Measurements from ENCODE around the gene GHR.

Gene GHR

DNA sequence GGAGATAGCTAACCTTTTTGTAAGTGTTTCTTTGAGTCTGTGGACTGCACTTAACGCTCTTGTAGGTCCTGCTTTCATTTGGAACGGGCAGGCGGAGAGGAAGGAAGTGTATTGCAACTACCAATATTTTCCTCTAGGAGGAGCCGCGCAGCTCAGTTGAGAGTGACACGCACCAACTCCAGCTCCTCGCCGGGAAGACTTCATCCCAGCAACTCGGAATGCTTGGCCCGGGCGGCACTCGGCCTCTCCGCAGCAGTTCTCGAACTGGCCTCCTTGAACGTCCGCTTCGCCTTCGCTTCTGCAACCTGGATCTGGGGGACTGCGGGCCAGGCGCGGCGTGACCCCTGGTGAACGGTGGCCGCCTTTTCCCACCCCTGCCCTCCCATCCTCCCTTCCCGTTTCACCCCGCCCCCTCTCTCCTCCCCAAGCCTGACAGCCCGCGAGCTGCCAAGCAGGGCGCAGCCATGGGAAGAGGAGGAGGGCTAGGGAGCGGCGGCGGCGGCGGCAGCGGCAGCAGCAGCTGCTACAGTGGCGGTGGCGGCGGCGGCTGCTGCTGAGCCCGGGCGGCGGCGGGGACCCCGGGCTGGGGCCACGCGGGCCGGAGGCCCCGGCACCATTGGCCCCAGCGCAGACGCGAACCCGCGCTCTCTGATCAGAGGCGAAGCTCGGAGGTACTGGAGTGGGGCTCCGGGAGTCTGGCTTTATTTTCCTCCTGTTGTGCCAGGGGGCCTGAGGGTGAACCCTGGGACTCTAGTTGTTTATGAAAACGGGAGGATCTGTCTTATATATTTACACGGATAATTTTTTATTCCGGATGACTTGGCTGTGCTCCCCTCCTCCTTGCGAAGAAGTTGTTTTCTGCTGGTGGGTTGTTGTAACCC, at the start of gene GHR:
Gene GHR (plus strand): TSS at position 155 of the 881 bp plus-strand sequence. CDS start 142,436 bp downstream, outside the sequence.
- peak; percentile 70 to 71 for DNase-seq

DNA sequence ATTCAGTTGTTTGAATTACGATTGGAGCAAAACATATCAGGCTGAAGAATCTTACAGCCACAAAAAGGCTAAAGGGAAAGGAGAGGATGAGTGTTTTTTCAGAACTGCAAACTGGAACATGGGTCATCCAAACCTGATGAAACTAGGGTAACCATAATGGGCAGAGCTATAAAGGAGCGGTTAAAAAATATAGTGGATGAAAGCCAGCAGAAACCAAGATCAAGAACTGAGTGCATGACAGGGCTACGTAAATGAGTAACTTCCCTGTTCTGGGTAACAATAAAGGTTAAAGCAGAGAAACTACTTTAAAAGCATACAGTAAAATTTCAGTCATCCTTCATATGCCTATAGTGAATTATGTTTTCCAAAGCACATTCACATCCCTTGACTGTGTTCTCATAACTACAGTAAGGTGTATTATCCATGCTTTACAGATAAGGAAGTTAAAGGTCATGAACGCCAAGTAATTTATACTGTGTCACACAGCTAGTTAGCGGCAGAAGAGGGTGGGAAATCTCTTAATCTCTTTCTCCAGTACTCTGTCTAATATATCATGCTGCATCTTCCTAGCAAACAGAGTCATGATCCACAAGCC, 48.5 kb upstream of the GHR start:
- no peak for DNase-seq

DNA sequence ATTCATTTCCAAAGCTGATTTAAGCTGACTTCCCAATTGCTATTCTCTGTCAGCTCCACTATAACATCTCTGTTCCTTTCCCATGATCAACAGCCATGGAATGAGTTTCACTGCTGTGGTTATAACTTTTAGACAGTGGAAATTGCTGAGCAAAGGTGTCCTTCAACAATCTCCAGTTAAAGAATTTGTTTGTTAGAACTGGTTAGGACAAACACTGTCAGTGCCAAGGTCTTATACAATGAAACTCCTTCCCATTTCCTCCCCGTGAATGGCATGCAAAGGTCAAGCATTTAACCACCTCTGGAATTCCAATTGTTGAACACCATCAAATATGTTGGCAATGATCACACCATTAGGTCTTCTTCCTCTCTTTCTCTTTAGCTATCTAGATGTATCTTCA, 45.7 kb upstream of the GHR start:
- no peak for DNase-seq

DNA sequence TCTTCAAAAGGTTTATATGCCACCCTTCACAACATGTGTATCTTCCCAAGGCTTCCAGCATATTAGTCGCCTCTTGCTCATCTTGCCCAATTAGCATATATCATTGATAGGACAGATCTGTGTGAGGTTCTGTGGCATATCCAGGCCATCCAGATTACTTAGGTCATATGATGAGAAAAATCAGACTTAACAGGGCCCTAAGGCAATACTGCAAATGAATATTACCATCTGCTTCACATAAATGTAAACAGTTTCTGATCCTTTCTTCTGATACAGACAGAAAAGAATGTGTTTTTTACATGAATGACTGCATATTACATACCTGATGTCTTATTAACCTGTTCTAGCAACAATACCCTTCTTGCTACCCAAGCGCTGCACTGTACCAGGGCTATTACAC, 41.3 kb upstream of the GHR start:
- DNase-seq: no peak

DNA sequence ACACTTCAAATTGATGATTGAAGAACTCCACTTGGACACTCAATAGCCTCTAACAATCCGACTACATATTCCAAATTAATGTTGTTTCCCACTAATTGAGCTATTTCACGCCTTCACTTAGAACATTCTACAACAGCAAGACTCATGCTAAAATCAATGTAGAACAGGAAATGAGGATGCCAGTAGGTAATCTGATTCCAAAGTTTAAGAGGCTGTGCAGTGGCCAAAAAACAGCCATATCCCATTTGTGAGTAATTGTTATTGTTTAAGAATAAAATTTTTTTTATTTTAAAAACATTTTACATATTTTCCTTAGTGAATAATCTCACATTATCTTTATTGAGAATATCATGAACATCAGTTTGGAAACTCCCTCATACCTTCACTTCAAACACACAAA, 35.7 kb upstream of the GHR start:
- DNase-seq: no peak

DNA sequence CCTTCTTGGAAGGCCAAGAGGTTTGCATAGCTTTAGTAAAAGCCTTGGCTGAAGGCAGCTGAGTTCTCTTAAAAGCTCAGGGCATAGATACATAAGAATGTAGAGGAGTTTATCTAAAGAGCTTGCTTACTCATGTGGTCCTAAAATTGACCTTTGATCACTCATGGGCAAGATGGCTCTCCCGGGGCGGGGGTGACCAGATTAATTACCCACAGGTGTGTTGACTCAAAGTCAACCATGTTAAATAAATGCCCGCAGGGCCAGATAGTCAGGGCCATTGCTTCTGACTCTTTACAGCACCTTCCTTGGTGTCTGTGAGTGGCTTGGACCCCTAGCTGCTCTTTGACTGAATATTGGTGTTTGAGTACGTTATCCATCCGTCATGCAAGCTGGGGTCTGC, 33.1 kb upstream of the GHR start:
- no peak for DNase-seq

DNA sequence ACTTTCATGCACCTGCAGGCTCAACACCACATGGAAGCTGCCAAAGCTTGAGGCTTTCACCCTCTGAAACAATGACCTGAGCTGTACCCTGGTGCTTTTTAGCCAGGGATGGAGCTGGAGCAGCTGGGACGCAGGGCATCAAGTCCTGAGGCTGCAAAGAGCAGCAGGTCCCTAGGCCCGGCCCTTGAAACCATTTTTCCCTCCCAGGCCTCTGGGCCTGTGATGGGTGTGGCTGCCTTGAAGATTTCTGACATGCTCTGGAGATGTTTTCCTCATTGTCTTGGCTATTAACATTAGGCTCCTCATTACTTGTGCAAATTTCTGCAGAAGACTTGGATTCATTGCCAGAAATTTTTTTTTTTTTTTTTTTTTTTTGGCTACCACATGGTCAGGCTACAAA, 30.3 kb upstream of the GHR start:
- no peak for DNase-seq

DNA sequence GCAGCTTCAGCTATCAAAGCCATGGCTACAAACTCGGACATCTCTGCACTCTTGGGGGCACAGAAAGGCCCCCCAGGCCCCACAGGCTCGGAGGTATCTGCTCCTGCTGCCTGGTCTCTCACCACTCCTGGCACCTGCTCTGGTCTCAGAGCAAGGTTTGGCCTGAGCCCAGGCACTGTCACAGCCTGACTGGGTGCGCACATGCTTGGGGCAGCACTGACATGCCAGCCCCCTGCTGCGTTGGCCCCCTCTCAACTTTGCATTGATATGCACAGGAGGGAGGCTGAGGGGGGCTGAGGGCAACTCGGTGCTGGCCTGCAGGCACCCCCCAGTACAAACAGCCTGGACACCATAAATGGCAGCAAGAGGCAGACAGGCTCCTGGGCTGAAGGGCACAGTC, 27.1 kb upstream of the GHR start:
- DNase-seq: no peak

DNA sequence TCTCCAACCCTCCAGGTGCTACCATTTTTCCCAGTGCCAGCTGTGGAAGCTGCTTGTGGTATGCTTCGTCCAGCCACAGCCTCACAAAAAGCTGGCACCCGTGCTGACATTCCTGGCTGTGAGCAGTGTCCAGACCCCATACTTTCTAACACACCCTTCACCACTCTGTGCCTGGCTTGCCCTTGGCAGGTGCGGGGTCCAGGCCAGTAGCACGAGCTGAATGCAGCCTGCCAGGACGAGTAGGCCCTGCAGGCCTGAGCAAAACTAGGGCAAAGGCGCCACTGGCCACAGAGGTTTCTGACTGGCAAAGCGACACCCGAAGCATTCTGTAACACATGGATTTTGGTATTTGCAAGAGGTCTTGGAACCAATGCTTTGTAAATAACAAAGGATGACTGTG, 26.0 kb upstream of the GHR start:
- DNase-seq: no peak

DNA sequence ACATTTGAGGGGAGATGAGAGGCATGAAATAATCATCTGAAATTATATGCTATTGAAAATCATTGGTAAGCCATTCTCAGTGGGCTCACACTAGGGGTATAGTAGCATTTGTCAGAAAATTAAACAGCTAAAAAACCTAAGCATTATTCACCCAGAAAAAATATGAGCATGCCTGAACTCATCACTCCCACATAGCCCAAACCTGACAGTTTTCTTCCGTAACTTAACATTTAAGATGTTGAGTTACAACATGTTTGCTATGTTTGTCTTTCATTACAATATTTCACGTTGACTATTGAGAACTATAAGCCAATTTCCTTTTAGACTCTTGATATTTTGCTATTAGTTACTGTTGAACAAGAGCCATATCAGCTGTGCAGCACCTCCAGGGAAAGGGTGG, 23.5 kb upstream of the GHR start:
- DNase-seq: no peak

DNA sequence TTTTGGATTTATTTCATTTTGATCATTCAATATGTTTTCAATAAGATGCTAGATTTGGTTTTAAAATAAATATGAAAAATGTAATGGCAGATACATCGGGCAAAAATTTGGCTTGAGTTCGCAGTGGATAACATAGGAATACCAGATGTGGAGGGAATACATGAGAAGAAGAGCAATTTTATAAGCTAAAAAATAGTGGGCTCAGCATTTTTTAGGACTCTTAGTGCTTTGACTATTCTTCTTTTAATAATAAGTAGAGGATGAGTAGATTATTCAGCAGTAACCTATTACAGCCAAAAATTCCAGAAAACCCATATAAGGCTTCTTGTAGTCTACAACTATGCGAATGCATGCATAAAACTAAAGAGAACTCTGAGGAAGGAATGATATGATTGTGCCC, 22.8 kb upstream of the GHR start:
- no peak for DNase-seq

DNA sequence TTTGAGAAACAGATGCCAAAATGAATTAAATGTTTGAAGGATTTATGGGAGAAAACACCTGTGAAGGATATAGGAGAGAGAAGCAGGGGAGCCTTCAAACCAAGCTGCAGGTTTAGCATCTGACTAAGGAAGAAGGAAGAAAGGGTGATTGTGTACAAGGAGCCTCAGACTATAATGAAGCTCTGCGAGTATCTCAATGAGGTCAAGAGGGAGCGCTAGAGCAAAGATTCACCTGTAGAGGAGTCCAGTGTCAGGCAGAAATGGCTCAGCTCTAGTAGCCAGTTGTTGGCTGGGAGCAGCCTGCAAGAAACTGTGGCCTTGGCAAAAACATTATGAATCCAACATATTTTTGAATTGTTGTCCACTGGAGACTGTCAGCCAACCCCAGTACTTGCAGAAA, 20.0 kb upstream of the GHR start:
- DNase-seq: no peak

DNA sequence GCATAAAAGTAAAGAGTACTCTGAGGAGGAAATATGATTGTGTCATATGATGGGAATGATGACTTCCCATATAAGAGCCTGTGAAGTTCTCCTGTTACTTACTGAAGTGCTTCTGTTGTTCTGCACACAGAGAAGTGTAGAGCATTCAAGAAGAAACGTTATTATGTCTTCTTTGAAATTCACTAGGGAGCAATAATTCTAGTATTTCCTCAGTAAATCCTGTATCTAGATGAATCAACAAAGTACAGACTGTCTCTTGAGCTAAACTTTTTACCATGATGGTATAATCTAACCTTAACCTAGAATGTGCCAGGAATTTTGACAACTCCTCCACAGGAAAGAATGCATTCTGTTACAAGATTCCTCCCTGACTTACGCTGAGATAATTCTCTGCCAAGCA, 18.9 kb upstream of the GHR start:
- no peak for DNase-seq

DNA sequence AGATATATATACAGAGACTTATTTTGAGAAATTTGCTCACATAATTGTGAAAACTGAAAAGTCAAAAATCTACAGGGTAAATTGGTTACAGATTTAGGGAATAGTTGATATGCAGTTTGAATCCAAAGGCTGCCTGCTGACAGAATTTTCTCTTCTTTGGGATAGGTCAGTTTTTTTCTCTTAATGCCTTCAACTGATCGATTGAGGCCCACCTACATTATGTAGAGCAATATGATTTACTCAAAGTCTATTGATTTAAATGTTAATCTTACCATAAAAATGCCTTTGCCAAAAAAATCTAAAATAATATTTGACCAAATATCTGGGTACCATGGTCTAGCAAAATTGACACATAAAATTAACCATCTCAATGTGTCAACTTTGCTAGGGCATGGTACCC, 3.9 kb upstream of the GHR start:
- no peak for DNase-seq

DNA sequence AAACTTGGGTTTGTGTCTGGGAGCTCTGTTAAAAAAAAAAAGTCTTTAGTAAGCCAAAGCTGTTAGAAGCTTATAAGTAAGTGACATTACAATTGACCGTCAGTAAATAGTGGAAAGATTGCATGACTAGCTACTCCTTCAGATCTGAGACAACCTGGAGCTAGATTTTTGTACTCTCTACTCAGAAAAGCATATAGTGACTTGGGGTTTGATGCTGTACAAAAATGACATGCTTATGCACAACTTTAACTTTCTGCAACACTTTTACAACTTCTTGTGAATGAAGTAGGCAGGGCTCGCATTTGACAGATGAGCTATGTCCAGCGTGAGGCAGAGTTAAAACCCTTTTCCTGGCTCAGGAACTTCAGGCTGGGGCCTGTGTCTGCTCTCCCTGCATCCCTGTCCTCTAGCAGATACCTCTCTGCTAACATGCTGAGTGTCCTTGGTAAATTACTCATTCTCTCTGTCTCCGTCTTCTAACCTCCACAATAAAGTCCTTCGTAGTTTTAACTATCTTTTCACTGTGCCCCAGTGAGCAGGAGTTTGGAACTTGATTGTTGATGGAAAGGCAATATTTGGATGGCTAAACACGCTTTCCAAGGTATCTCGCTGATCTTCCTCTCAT, 471 bp upstream of the GHR start:
- no peak for DNase-seq

DNA sequence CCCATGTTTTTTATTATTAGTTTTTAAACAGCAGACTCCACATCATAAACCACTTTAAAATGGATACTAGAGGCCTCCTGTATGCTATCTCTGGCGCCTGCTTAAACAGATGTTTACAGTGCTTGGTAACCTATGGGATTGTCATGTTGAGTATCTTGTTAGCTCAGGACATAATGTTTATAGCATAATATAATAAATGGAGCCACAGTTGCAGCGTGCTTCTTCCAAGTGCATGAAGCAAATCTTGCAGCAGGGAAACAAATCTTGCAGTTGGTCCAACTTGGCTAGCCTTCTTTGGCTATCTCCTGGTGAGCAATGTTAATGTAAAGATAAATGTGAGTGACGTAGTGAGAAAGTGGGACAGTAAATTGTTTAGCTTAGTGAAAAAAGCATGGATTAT, 2.8 kb downstream of the GHR start:
- DNase-seq: no peak

DNA sequence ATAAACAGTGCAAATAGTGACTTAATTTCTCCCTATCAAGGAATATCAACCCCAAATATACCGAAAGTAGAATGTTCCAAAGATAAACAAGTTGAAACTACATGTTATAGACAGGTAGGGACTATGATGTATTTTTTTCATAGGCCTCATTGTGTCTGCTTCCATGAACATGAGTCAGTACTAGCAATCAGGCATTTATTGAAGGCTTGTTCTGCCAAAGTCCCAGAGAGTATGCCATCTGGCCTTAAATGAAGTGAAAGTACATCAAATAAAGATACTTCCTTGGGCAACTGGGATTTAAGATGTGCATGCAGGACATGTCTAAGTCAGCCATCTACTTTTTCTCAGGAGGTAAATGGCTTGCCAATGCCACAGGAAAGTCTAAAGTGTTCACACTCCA, 6.5 kb downstream of the GHR start:
- no peak for DNase-seq

DNA sequence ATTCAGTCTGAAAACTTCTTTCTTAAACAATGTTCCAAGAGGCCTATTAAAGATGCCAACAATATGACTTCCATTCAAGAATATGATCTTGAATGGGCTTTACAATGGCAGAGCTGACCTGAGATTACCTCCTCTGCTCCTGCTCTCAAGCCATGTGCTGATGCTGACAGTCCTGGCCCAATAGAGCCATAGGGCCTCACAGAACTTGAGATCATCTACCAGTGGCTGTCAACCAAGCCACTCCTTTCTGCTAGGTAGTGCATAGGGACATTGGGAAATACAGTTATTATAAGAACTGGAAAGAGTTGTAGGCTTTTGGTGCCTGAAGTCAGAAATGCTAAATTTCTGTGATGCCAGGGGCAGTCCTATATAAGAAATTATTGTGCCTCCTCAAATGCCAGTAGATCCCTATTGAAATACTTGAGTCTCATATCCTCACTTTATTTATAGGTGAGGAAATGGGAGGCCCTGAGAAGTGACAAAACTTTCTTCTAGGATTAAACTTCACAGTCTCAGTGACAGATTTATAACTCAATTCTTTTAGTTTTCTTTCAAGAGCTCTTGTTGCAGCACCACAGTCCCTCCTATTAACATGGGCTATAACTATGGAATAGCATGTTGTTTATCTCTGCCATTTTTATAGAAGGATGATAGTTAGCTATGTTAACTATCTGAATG, 10.9 kb downstream of the GHR start:
- no peak for DNase-seq

DNA sequence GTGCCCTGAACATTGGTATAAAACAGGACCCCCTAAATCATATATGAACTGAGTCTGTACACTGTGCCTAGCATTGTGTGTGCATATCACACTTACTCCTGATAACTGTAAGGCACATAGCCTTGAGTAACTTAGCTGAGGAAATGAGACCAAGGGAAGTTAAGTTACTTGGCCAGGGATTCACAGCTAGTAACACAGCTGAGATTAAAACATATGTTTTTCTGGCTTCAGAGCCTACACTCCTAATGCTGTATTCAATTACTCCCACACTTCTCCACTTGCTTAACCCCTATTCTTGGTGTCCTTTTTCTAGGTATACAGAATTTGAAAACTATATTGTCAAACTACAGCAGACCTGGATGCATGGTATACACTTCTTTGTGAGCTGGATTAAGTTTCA, 12.8 kb downstream of the GHR start:
- DNase-seq: no peak

DNA sequence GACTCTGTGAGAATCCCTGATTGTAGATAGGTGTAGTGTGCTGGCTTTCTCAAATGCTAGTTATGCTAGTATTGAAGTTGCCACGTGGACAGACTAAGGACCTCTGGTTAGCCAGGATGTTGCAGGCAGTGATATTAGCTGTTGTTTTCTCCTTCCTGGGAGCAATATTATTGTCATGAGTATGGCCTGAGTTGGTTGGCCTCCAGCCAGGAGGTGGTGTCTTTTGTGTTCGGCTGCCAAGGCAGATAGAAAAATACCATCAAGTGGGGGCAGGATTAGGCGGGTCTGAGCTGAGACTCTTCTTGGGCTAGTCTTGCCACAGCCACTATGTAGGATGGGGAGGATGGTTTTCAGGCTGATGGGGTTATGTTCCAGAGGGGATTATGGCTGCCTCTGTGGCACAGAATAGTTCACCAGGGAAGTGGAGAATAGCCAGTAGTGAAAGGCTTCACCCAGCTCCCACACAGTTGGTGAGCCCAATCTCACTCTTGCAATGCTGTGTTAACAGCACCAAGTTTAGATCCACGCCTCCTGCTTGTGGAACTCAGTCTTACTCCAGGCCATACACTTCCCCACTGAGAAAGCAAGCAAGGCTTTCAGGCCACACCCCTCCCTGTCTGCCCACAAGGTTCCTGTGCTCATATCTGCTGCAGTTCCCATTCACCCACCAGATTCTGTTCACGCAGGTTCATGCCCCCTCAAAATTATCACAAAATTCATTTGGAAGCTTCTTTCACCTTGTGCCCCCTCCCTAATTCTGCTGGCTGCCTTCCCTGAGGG, 31.2 kb downstream of the GHR start:
- no peak for DNase-seq

DNA sequence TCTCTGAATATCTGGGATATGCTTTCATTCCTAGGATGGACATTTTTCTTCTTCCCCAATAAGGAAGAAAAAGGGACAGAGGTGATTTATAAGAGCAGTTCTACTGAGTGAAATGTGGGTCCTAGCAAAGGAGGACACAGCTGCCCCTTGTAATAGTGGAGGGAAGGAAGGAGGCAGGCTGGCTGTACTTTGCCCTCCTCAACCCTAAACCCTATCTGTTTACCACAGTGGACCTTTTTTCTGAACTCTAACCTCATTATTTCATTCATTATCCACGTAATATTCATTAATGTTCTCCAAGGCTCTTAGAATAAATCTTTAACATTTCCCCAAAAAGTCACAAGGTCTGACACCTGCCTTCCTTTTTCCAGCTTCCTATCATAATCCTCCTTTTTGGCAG, 37.8 kb downstream of the GHR start:
- no peak for DNase-seq

DNA sequence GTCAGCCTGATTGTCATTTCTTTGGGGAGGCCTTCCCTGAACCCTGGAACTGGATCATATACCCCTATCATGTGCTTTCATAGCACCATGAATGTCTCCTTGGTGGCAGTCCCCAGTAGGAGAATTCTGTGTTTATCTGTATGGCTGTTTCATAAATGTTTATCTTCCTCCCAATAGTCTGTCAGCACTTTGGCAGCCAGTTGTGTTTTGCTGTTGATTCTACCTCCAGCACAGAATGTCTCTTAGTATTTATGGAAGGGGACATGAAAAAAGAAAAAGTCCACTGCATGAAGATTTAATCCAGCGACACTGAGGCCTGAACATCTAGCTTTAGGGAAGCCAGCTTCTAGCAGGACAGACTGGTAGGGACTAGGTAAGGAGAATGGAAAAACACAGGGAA, 38.3 kb downstream of the GHR start:
- DNase-seq: no peak

DNA sequence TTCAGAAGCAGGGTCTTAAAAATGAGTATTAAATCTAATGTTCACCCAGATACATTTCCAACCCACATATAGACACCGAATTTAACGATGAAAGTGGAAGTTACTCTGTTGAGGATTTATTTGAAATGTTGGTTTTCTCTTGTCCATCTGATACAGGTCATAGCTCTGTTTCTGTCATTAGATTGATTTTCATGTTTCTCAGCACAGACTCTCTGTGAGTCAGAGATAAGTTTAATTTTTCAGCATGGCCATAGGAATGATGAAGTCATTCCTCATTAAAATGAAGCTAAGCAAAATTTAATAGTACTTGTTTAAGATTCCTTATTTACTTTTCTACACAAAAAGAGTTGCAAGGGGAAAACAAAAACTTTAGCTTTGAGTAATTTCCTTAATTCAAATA, 38.8 kb downstream of the GHR start:
- no peak for DNase-seq

Data from NCI-H1930 (cell line).